ENCODE measurements around the gene CREB5.

CREB5 gene

GRCh38 chr7:28434510-28434909 lies 22.2 kb downstream of the CREB5 start:
- no peak for DNase-seq (ENCODE audit: low read depth in 2 of 2)

GRCh38 chr7:28435152-28435551 lies 22.8 kb downstream of the CREB5 start:
- no peak for DNase-seq (ENCODE audit: low read depth in 2 of 2)

- no peak for DNase-seq (ENCODE audit: low read depth in 2 of 2)
These were observed 23.5 kb downstream of the CREB5 start for GRCh38 chr7:28435732-28436378.

- no peak for DNase-seq (ENCODE audit: low read depth in 2 of 2)
These were observed 27.8 kb downstream of the CREB5 start for GRCh38 chr7:28440055-28440601.

GRCh38 chr7:28442540-28443420 lies 30.5 kb downstream of the CREB5 start:
- no peak for DNase-seq (ENCODE audit: low read depth in 2 of 2)

- no peak for DNase-seq (ENCODE audit: low read depth in 2 of 2)
These were observed 33.8 kb downstream of the CREB5 start for GRCh38 chr7:28446131-28446530.

- no peak for DNase-seq (ENCODE audit: low read depth in 2 of 2)
These were observed 34.8 kb downstream of the CREB5 start for GRCh38 chr7:28447071-28447470.

GRCh38 chr7:28448708-28449107 lies 36.4 kb downstream of the CREB5 start:
- DNase-seq (ENCODE audit: low read depth in 2 of 2): no peak

GRCh38 chr7:28452681-28453080 lies 40.4 kb downstream of the CREB5 start:
- DNase-seq (ENCODE audit: low read depth in 2 of 2): no peak

- no peak for DNase-seq (ENCODE audit: low read depth in 2 of 2)
These were observed 43.2 kb downstream of the CREB5 start for GRCh38 chr7:28455486-28455885.

- no peak for DNase-seq (ENCODE audit: low read depth in 2 of 2)
These were observed 43.7 kb downstream of the CREB5 start for GRCh38 chr7:28456044-28456443.

- DNase-seq (ENCODE audit: low read depth in 2 of 2): no peak
These were observed 46.4 kb downstream of the CREB5 start for GRCh38 chr7:28458732-28459131.

GRCh38 chr7:28459306-28459705 lies 47.0 kb downstream of the CREB5 start:
- no peak for DNase-seq (ENCODE audit: low read depth in 2 of 2)

- DNase-seq (ENCODE audit: low read depth in 2 of 2): no peak
These were observed 53.4 kb downstream of the CREB5 start for GRCh38 chr7:28465697-28466096.

GRCh38 chr7:28466341-28466740 lies 54.0 kb downstream of the CREB5 start:
- no peak for DNase-seq (ENCODE audit: low read depth in 2 of 2)

GRCh38 chr7:28466885-28467284 lies 54.6 kb downstream of the CREB5 start:
- DNase-seq (ENCODE audit: low read depth in 2 of 2): no peak

GRCh38 chr7:28469562-28469961 lies 57.2 kb downstream of the CREB5 start:
- DNase-seq (ENCODE audit: low read depth in 2 of 2): no peak

GRCh38 chr7:28470344-28470743 lies 58.0 kb downstream of the CREB5 start:
- DNase-seq (ENCODE audit: low read depth in 2 of 2): no peak

- no peak for DNase-seq (ENCODE audit: low read depth in 2 of 2)
These were observed 60.0 kb downstream of the CREB5 start for GRCh38 chr7:28472332-28472731.

- DNase-seq (ENCODE audit: low read depth in 2 of 2): no peak
These were observed 61.4 kb downstream of the CREB5 start for GRCh38 chr7:28473571-28474281.

- no peak for DNase-seq (ENCODE audit: low read depth in 2 of 2)
These were observed 61.9 kb downstream of the CREB5 start for GRCh38 chr7:28474282-28474638.

GRCh38 chr7:28474640-28475039 lies 62.3 kb downstream of the CREB5 start:
- DNase-seq (ENCODE audit: low read depth in 2 of 2): no peak

Measured in stimulated activated CD8-positive, alpha-beta memory T cell treated with anti-CD3 and anti-CD28 coated beads, Interleukin-7, amount 100 ng/mL, for 1 hour (primary cell).